ENCODE measurements around the gene STK32A.
A peak's percentile ranks its signal among the peaks of the same experiment; 100 is the strongest.
"Not testable (repeated sequence)": the region's sequence is repeated elsewhere in the genome, so short reads cannot be mapped to it uniquely, and the experiment has no call there.

Gene STK32A

DNA sequence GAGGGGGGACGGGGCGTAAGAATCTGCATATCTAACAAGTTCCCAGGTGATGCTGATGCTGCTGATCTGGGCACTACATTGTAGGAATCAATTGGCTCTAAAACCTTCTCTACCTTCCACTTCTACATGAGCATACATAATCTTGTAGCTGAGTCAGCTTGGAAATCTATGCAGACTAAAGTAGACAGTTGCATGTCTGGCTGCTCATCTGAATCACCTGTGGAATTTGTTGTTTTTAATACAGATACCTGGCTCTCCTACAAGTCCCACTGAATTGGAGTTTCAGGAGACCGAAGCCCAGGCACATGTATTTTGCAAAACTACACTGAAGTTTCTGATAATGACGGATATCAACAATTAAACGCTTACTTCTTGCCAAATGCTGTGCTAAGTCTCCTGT, 113.6 kb downstream of the STK32A start:
- no peak for DNase-seq

DNA sequence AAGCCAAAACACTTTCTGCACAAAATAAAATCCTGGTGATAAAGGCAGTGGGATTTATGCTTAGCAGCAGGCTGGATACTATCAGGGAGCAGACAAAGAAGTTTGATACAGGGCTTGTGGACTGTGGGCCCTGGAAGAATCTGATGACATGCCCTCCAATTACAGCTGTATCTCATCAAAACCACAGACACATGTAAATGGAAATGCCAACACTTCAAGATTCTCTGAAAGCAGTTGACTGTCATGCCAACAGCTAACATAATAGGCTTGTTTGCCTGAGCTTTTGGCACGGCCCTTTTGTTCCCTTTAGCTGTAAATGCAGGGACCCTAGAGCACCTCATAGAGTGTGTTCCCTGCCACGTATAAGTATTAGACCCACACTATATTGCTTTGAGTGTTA, 114.4 kb downstream of the STK32A start:
- DNase-seq = no peak

DNA sequence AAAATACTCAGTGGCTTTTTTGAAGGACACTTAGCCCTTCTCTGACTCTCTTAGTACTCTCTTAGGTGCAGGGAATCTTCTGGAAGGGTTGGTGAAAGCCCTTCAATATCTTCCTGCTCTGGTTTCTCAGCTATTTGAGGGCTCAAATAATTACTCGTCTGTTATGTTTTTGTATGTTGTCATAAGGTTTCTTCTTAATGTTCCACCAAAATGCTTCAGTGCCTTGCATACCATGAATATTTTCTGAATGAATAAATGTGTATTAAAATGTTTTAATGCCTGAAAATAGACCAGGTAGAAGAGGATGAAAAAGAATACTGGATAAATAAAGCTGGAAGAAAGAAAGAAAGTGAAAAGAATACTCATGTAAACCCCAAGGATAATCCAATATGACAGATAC, 124.3 kb downstream of the STK32A start:
- no peak for DNase-seq

GRCh38 chr5:147359581-147359980, 124.8 kb downstream of the STK32A start:
- no peak for DNase-seq

DNA sequence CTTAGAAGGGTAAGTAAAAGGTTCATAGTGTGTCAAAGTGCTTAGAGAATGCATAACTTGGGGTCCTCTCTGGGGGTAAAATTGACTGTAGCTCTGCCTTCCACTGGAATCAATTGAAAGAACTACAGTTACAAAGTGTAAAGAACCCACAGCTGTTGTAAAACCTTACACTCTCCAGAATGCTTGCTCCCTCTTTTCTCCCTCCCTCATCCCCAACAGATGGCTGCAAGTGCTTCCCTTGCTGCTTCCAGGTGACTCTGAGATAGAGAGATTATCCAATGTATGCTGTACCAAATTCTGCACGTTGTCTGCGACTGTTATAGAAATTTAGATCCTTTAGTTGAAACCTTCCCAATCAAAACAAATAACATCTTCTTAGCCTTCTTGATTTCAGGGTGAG, 126.0 kb downstream of the STK32A start:
- no peak for DNase-seq

DNA sequence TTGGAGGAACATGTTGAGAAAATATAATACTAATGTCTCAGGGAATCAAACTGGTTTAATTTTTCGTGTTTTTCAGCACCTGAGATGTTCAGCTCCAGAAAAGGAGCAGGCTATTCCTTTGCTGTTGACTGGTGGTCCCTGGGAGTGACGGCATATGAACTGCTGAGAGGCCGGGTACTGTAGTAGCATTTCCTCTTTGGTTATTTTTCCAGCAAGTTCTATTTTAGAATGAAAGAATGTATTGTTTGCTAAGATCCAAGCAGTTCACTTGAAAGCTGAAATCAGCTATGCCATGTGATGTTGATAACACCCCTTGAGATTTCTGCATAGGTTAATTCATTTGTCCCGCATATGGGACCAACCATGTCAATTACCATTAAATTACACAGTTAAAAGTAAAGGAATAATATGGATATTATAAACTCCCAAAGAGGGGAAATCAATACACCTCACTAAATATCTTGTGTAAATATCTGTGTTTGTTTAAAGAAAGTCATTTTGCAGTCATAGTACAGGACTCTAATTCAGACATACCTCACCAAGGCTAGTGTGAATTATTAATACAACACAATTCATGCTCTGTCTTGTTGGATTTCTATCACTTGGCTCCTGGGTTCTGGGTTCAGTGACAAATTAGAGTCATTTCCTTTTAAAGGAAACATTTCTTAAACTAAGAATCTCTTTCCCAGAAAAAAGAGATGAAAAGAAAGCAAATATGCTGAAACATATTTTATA, 126.8 kb downstream of the STK32A start:
- DNase-seq = no peak

DNA sequence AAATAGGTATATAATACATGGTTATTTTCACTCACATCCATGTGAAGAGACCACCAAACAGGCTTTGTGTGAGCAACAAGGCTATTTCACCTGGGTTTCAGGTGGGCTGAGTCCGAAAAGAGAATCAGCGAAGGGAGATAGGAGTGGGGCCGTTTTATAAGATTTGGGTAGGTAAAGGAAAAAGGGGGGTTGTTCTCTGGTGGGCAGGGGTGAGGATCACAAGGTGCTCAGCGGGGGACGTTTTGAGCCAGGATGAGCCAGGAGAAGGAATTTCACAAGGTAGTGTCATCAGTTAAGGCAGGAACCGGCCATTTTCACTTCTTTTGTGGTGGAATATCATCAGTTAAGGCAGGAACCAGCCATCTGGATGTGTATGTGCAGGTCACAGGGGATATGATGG, 132.6 kb downstream of the STK32A start:
- DNase-seq = not testable (repeated sequence)

GRCh38 chr5:147369742-147370374, 135.0 kb downstream of the STK32A start:
- DNase-seq = no peak

- no peak for DNase-seq
Measured at GRCh38 chr5:147371290-147371689, 136.5 kb downstream of the STK32A start.

GRCh38 chr5:147372191-147372590, 137.4 kb downstream of the STK32A start:
- DNase-seq = no peak

DNA sequence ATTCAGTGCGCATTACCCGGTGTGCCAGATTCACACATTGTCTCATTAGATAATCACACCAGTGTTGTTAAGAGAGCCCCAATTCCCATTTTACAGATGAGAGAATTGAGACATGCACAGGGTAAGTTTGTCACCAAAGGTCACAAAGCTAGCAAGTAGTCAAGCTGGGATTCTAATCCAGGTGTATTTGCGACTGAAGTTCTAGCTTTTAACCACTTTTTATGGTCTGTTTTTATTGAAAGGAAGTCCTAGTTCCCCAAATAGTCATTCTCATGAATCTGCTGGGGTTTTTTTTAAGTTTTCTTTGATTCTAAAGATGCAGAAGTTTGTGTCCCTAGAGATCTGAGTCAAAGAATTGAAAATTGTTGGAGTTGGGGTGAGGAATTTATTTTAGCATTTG, 138.5 kb downstream of the STK32A start:
- no peak for DNase-seq

DNA sequence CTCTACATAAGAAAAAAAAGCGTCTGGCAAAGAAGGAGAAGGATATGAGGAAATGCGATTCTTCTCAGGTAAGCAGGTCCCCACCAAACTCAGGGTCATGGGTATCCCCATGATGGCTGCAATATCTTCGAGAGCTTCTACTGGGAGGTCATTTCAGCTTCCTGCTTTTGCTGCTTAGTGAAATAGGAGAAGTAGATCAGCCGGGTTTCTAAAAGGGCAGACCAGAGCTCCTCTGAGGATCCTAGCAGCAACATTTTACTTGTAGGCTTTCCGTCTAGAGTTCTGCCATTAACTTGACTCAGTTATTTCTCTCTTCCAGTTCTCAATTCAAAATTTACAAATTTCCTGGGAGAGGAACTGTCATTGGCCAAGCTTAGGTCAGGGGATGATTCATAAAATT, 140.3 kb downstream of the STK32A start:
- no peak for DNase-seq

DNA sequence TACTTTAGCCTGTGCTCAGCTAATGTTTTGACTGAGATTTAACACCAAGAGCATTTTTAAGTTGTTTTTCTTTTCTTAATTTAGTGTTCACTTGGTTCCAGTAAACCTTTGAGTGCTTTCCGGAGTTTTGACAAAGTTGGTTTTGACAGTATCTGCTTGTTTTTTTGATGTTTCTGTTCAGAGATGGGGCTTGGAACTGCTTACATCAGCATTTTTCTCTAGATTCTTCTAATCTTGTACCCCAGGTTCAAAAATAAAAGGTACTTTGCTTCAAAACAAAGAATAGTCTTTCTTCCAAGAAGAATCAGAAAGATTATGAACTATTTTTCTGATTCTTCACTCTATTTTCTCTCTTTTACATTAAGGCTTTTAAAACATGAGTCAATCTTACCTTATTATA, 142.9 kb downstream of the STK32A start:
- DNase-seq = no peak

- no peak for DNase-seq
Measured at GRCh38 chr5:147381555-147381954, 146.7 kb downstream of the STK32A start.

- DNase-seq = no peak
Measured at GRCh38 chr5:147382776-147383175, 147.9 kb downstream of the STK32A start.

DNA sequence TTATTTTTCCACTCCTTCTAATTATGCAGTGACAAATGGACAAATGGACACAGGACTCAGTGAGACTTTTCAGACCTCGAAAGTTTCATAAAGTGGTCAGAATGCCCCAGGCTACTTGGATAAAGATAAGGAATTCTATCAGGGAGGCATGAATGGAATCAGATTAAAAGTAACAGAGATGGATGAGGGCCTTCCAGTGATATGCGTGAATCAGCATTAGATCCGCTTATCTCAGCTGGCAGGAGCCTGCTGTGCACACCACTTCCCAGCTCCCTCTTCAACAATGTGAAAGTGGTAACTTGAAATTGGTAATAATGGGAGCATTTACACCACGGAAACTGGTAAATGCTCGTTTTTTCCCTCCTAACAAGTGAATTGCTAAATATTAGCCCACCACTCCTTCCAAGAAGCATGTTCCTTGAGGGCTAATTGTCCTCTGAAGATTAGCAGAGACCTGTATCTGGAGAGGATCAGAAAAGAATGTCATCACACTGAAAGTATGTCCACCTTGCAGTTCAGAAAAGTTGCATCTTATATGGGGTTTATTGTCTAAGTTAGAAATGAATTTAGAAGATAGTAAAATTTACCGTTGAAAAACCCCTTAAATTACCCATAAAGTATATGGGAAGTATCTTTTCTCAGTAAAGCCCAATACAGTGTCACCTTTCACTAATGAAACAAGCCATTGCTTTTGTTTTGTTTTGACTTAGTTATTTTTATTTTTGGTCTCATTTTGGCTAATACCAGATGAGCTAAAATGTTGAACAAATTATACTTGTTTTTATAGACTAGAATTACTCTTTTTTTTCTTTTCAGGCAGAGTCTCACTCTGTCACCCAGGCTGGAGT, 149.7 kb downstream of the STK32A start:
- no peak for DNase-seq

DNA sequence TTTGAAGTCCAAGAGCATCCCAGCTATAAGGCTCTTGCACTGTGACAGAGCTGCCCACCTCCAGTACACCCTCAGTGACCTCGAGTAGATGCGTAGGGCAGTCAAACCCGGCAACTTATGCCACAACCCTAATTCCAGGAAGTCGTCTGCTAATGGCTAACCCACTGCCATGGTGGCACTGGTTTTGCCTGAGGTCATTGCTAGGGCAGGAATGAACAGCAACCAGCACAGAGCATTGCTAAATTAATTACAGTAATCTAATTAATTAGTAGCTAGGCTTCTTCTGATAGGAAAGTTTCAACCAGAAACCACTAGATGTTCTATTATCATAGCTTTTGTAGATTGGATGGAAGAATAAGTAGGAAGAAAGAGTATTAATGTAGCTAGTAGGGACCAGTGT, 152.3 kb downstream of the STK32A start:
- DNase-seq = no peak

DNA sequence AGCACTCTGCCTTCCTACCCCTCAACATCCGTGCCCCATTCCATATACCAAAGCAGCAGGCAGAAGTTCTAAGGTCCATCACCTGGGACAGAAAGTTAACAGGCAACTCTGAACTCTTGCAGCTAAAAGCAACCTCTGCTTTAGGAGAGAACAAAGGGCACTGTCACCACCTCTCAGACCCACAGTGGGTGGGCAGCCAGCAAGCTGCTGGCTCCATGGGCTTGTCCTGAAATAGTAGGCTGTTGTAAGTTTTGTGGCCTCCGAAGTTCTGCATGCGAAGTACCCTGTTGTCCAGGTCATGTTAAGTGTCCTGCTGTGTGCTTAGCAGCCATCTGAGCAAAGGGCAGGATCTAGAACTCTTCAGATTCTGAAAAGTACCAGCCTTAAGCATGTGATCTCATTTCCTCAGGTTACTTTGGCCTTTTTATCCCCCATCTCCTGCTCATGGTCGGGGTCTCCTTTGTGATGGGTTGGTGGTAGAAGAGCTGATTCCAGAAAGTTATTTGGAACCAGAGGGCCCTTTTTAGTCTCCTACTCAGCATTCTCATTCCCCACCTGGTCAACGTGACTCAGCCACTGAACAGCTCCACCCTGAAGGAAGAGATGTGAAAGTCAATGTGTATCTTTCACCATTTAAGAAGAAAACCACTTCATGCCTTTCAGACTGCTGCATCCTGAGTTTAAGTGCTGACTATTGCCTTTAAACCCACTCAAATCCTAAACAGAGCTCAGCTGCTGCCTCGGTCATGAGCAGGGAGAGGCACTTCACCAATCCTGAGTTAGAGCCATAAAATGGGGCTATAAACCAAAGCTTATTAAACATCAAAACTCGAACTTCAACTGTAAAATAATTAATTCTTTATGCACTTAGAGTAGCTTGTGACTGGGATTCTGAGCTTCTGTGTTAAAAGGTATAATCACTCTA, 153.6 kb downstream of the STK32A start:
- DNase-seq = no peak

DNA sequence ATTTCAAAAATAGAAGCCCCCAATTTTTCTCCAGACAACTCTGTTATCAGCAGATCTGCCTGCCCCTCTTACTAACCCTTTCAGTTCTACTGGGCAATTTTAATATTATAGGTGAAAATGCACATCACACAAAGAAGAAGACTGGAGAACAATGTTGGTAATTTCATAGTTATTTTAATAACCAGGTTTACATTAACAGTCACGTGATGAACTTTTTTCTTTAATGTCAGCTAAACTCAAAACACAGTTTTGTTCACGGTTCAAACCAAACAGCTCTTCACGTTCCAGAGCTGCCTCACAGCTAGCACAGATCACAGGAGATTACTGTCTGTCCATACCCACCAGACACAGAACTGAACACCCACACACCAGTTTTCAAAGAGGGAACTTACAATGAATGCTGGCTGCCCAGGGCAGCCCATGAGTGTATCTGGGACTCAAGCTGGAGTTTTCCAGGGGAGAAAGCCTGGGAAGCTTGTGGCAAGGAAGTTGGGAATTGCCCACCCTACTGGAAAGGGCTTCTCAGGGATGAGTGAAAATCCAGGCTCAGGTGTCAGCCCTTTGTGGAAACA, 155.9 kb downstream of the STK32A start:
- DNase-seq = no peak

GRCh38 chr5:147391781-147392180, 157.0 kb downstream of the STK32A start:
- peak; percentile 68 for DNase-seq

GRCh38 chr5:147393874-147394672, 159.2 kb downstream of the STK32A start:
- no peak for DNase-seq

All from OCI-M1 (cell line).